Gastroesophageal sphincter (tissue), 4 donors: ENCODE results near the gene SETD7. TPM values are rescaled to one million over a fixed set of nuclear protein-coding genes. Genes with fewer than 3 reads are reported as not detected.

ENCODE experiments used
- ATAC-seq: fragments of 150-250 bp; one replicate; pipeline ENCODE4 v1.9.1; 2016; ENCODE audit warnings: mild to moderate bottlenecking, moderate library complexity
- H3K27ac ChIP-seq, 4 donors: fragments of 200-600 bp; sonication (generic) in 3 of 4; 1 replicate in 3 of 4; 2 replicates in 1 of 4; pipeline ENCODE4 v1.5.1; 2016 to 2019
- H3K27me3 ChIP-seq: fragments of 200-600 bp; sonication (generic); one replicate; pipeline ENCODE4 v1.5.1; 2019
- H3K36me3 ChIP-seq, 2 donors: fragments of 200-600 bp; sonication (generic); one replicate each; pipeline ENCODE4 v1.5.1; 2019; ENCODE audit warnings: control low read depth in 1 of 2
- H3K4me1 ChIP-seq, 3 donors: fragments of 200-600 bp; sonication (generic); 1 replicate in 2 of 3; 2 replicates in 1 of 3; pipeline ENCODE4 v1.5.1; 2016 to 2019; ENCODE audit warnings: control low read depth in 2 of 3
- H3K4me3 ChIP-seq, 2 donors: fragments of 200-600 bp; sonication (generic); one replicate each; pipeline ENCODE4 v1.5.1; 2019; ENCODE audit warnings: mild to moderate bottlenecking in 1 of 2, moderate library complexity in 1 of 2
- H3K9me3 ChIP-seq, 3 donors: fragments of 200-600 bp; sonication (generic); one replicate each; pipeline ENCODE4 v1.5.1; 2017 to 2019; ENCODE audit warnings: control low read depth in 2 of 3
- CTCF ChIP-seq, 4 experiments: fragments of 200-600 bp in 2 of 4; fragments of 450-650 bp in 2 of 4; sonication (generic) in 1 of 4; IDR thresholded peaks; one replicate each; pipeline ENCODE4 v1.5.1; 2017 to 2019; ENCODE audit warnings: antibody characterized with exemption in 4 of 4, mild to moderate bottlenecking in 2 of 4, moderate library complexity in 2 of 4
- EP300 ChIP-seq: sonication (generic); formaldehyde crosslinking; IDR thresholded peaks from one replicate; pipeline ENCODE4 v1.6.1; 2017; ENCODE audit warnings: antibody characterized with exemption, mild to moderate bottlenecking
- POLR2A ChIP-seq, 2 donors: fragments of 450-650 bp; IDR thresholded peaks; one replicate each; pipeline ENCODE4 v1.6.1; 2017; ENCODE audit warnings: antibody characterized with exemption in 2 of 2, mild to moderate bottlenecking in 2 of 2, moderate library complexity in 1 of 2
- POLR2AphosphoS5 ChIP-seq: sonication (generic); formaldehyde crosslinking; IDR thresholded peaks from one replicate; pipeline ENCODE4 v1.6.1; 2017; ENCODE audit warnings: antibody characterized with exemption
- WGBS, 2 donors: methylation state at CpG; one replicate each; pipeline ENCODE4 v1.1.5; 2018; ENCODE audit warnings: low coverage in 1 of 2; 5-methylcytosine and 5-hydroxymethylcytosine counted together
- total RNA-seq, 4 donors: library from RNA; depleted of rRNA; stranded (reverse); fragments of >200 nt; gene quantifications; one replicate each; pipeline ENCODE4 v1.1.0, GENCODE V29; 2016

Gene SETD7
- total RNA-seq, 4 donors from 2014 or later: 72.7 to 92.2 (median 88.3) TPM

DNA sequence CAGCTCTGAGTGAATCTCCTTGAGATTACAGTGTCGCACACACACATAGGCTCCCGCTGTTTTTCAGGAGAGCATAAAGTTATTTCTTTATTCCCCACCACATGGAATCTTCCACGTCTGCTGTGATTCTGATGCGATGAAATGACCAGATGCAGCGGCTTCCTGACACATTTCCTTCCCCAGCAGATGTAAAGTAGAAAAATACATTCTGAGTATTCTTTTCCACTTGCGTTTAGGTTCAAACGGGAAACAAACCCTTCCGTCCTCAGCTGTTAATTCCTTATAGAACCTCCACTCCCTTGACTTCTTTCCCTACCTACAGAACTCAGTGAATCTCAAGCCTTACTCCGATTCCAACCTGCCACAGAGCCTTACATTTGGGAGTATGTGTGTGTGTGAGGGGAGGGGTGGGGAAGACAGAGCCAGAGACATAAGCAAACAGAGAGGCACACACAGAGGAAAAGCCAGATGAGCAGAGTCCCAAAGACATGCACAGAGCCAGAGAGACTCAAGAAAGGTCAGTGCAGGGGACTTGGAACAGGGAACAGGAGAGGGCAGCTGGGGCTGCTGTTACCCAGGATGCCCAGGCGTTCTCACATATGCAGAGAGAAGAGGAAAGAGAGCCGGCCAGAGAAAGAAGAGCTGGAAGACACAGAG lies 47.3 kb downstream of the SETD7 start:
- H3K27ac ChIP-seq: no peak overlapping the region
- TF ChIP-seq POLR2AphosphoS5 (no peak), POLR2A (IDR thresholded peaks at IDR 0.05) (no peak), CTCF (IDR thresholded peaks at IDR 0.05) (no peak), EP300 (no peak)
- no peak for ATAC-seq

DNA sequence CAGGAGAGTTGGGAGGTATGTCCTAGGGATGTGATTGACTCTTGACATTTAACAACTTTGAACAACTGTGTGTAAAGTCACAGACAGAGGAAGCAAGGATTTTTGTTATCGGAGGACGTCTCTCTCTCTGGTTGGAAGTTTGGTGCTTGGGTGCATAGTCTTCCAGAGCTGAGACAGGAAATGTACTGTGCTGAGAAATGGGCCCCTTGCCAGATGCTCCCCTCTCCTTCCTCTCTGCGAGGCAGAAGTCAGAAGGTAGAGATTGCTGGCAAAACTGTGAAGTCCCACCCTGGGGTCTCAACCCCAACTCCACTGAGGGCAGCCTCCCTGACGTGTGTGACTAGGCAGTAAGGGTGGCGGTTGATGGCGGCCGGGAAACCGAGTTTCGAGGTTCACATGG lies 49.2 kb downstream of the SETD7 start:
- no peak overlapping the region for H3K4me3 ChIP-seq
- TF ChIP-seq EP300 (no peak), POLR2A (IDR thresholded peaks at IDR 0.05) (no peak), CTCF (IDR thresholded peaks at IDR 0.05) (no peak), POLR2AphosphoS5 (no peak)
- H3K36me3 ChIP-seq: peaks cover 0 to 58% of the 10 kb centered on the region in 2 donors
- H3K27ac ChIP-seq: no peak overlapping the region
- no peaks in the 10 kb centered on the region for H3K9me3 ChIP-seq
- 67 to 89% methylated on average over 3 to 6 of the region's 9 CpGs for WGBS, 2 donors
- no peaks in the 10 kb centered on the region for H3K4me1 ChIP-seq
- H3K27me3 ChIP-seq: no peaks in the 10 kb centered on the region
- ATAC-seq: no peak

More for the DNA sequence above, 47.3 kb downstream of the SETD7 start:
- H3K9me3 ChIP-seq: no peaks in the 10 kb centered on the region
- H3K27me3 ChIP-seq: no peaks in the 10 kb centered on the region
- H3K4me3 ChIP-seq: no peak overlapping the region
- H3K36me3 ChIP-seq: peaks cover 0 to 76% of the 10 kb centered on the region in 2 donors
- no peaks in the 10 kb centered on the region for H3K4me1 ChIP-seq
- 73 to 77% methylated on average over 7 to 10 of the region's 11 CpGs for WGBS, 2 donors

DNA sequence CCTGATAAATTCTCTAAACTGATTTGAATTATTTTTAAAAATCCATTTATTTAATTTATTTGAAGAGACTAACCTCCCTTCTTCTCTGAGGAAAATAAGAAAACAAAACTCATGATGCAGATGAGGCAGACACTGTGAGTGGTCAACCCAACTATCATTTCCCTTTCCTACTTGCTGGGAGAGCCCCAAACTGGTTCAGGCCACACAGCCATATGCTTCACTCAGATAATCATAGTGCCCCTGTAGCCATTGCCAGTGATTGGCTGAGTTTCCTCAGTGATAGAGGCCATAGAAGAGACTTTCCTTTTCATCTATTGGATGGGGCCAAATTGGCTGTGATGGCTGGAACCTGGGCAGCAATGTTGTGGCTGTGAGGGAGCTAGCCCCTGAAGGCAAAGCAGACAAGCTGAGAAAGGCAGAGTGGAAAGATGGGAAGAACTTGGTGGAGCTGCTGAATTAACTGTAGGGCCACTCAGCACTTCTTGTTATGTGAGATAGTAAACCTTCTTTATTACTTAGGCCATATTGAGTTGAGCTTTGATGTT lies 52.3 kb downstream of the SETD7 start:
- no peaks in the 10 kb centered on the region for H3K4me1 ChIP-seq
- H3K4me3 ChIP-seq: no peak overlapping the region
- no peaks in the 10 kb centered on the region for H3K27me3 ChIP-seq
- TF ChIP-seq EP300 (no peak), POLR2A (IDR thresholded peaks at IDR 0.05) (no peak), POLR2AphosphoS5 (no peak), CTCF (IDR thresholded peaks at IDR 0.05) (no peak)
- no peak for ATAC-seq
- H3K27ac ChIP-seq: no peak overlapping the region
- no peaks in the 10 kb centered on the region for H3K9me3 ChIP-seq
- peaks cover 0 to 27% of the 10 kb centered on the region in 2 donors for H3K36me3 ChIP-seq

DNA sequence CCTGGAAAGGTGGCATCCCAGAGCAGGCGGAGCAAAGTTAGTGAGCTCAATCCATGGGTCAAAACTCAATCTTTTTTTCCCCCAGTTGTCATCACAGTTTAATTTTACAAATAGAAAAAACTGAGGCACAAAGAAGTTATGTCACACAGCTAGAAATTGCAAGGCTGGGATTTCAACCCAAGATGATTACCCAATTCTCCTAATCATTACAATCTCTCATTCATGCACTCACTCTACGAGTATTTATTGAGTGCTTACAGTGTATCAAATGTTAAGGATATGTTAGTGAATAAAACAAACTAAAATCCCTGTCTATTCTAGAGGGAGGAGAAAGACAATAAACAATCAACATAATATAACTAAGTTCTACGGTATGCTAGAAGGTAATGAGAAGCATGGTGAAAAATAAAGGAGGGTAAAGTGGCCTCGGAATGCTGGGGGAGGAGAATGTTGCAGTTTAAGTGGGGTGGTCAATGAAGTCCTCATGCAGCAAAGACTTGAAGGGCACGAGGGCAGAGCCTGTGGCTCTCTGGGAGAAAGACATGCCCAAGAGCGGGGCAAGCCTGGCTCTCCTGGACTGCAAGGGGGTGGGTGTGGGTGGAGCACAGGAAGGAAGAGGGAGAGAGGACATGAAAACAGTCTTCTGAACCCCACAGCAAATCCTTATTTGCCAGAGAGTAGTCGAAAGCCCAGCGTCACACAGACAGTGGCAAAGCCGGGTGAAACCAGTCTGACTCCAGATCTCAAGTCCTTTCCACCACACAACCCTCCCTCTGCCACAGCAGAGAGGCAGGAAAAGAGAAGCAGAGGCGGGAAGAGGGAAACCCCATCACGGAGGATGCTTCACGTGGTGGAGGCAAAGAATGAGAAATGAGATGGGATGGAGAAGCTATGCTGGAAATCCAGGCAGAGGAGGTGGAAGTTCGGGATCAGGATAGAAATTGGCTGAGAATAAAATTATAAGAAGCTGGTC lies 53.8 kb downstream of the SETD7 start:
- Histone ChIP-seq H3K4me3 (no peak overlapping the region), H3K27ac (no peak overlapping the region), H3K4me1 (peaks cover 0 to 12% (median 3%) of the 10 kb centered on the region in 3 donors), H3K9me3 (no peaks in the 10 kb centered on the region), H3K36me3 (peaks cover 0 to 16% of the 10 kb centered on the region in 2 donors), H3K27me3 (no peaks in the 10 kb centered on the region)
- no peak for TF ChIP-seq EP300
- TF ChIP-seq POLR2AphosphoS5: no peak
- no peak for TF ChIP-seq CTCF (IDR thresholded peaks at IDR 0.05)
- no peak for TF ChIP-seq POLR2A (IDR thresholded peaks at IDR 0.05)
- WGBS, 2 donors: 77 to 82% methylated on average over 10 to 13 of the region's 13 CpGs
- no peak for ATAC-seq
